Measurements from ENCODE around the gene EEA1. TPM values are rescaled to one million over a fixed set of nuclear protein-coding genes. Genes with fewer than 3 reads are reported as not detected.

Gene EEA1
- 10 to 100 TPM; 40.7 to 45.2 (median 44.1) TPM for total RNA-seq (2021; fragmentation: NEBNext Ultra II Directional; extraction: Animal tissue kit (Norgen Biotek cat#: 25700))
- long read RNA-seq, partial matches to known transcripts = 72 of 89 reads
- long read RNA-seq, other reads (novel, unspliced or antisense) = 16 of 89 reads

GRCh38 chr12:92928962-92929915, at the start of gene EEA1:
TSS of gene EEA1 (minus strand) at chr12:92929295. CDS start at chr12:92929066, 229 bp downstream.
- H3K4me3 Mint-ChIP-seq = peak within 1 kb of the TSS; percentile 96
- DNase-seq = peak; percentile 96
- peak within 1 kb of the TSS; percentile 99 for H3K27ac Mint-ChIP-seq
- H3K9me3 Mint-ChIP-seq = no peaks in the 10 kb centered on the region
- peak; percentile 56 for TF ChIP-seq CTCF (IDR thresholded peaks at IDR 0.05)
- peaks cover 2% of the 10 kb centered on the region; the same call in 1 of the 2 replicates for H3K27me3 Mint-ChIP-seq (ENCODE audit: insufficient read depth)
- H3K4me1 Mint-ChIP-seq (ENCODE audit: low read depth) = peaks cover 41% of the 10 kb centered on the region
- no peaks in the 10 kb centered on the region for H3K36me3 Mint-ChIP-seq (ENCODE audit: low read depth)

GRCh38 chr12:92978607-92979006, 49.5 kb upstream of the EEA1 start:
- H3K27me3 Mint-ChIP-seq (ENCODE audit: insufficient read depth) = no peaks in the 10 kb centered on the region
- H3K4me1 Mint-ChIP-seq (ENCODE audit: low read depth) = peaks cover 8% of the 10 kb centered on the region; the same call in 1 of the 2 replicates
- H3K36me3 Mint-ChIP-seq (ENCODE audit: low read depth) = peaks cover 15% of the 10 kb centered on the region
- no peak for TF ChIP-seq CTCF (IDR thresholded peaks at IDR 0.05)
- DNase-seq = no peak
- H3K4me3 Mint-ChIP-seq = no peak overlapping the region
- peaks cover 19% of the 10 kb centered on the region for H3K9me3 Mint-ChIP-seq
- H3K27ac Mint-ChIP-seq = no peak overlapping the region

- DNase-seq = no peak
- peaks cover 19% of the 10 kb centered on the region for H3K9me3 Mint-ChIP-seq
- peaks cover 17% of the 10 kb centered on the region for H3K4me1 Mint-ChIP-seq (ENCODE audit: low read depth)
- no peak overlapping the region for H3K4me3 Mint-ChIP-seq
- no peak for TF ChIP-seq CTCF (IDR thresholded peaks at IDR 0.05)
- H3K36me3 Mint-ChIP-seq (ENCODE audit: low read depth) = peaks cover 15% of the 10 kb centered on the region
- no peaks in the 10 kb centered on the region for H3K27me3 Mint-ChIP-seq (ENCODE audit: insufficient read depth)
- H3K27ac Mint-ChIP-seq = no peak overlapping the region
These were observed 48.2 kb upstream of the EEA1 start for GRCh38 chr12:92977326-92977725.

GRCh38 chr12:92974759-92975158, 45.7 kb upstream of the EEA1 start:
- TF ChIP-seq CTCF (IDR thresholded peaks at IDR 0.05) = no peak
- DNase-seq = no peak
- H3K9me3 Mint-ChIP-seq = no peaks in the 10 kb centered on the region
- H3K4me3 Mint-ChIP-seq = no peak overlapping the region
- no peaks in the 10 kb centered on the region for H3K27me3 Mint-ChIP-seq (ENCODE audit: insufficient read depth)
- H3K36me3 Mint-ChIP-seq (ENCODE audit: low read depth) = no peaks in the 10 kb centered on the region; the same call in 1 of the 2 replicates
- peaks cover 37% of the 10 kb centered on the region for H3K4me1 Mint-ChIP-seq (ENCODE audit: low read depth)
- H3K27ac Mint-ChIP-seq = no peak overlapping the region

GRCh38 chr12:92973614-92974013, 44.5 kb upstream of the EEA1 start:
- Mint-ChIP-seq H3K27ac (peak overlapping the region; percentile 58; the same call in 1 of the 2 replicates), H3K4me1 (ENCODE audit: low read depth) (peaks cover 45% of the 10 kb centered on the region), H3K36me3 (ENCODE audit: low read depth) (no peaks in the 10 kb centered on the region; the same call in 1 of the 2 replicates), H3K27me3 (ENCODE audit: insufficient read depth) (no peaks in the 10 kb centered on the region), H3K9me3 (no peaks in the 10 kb centered on the region), H3K4me3 (no peak overlapping the region)
- DNase-seq = peak; percentile 50
- TF ChIP-seq CTCF (IDR thresholded peaks at IDR 0.05) = no peak
